H7 (cell line): Measurements from ENCODE around the gene RELA. TPM values are rescaled to one million over a fixed set of nuclear protein-coding genes. Genes with fewer than 3 reads are reported as not detected.
A peak's percentile ranks its signal among the peaks of the same experiment; 100 is the strongest.

Source experiments
- DNase-seq: peaks from one replicate; pipeline ENCODE4 v3.0.0; 2012
- H3K27me3 ChIP-seq: 2 replicates; pipeline ENCODE4 v1.6.0; 2011; ENCODE audit warnings: mild to moderate bottlenecking, low read length; ENCODE audit not compliant: control insufficient read depth, insufficient read depth
- H3K36me3 ChIP-seq: replicated peaks from 2 replicates; pipeline ENCODE4 v1.5.1; 2011; ENCODE audit warnings: low read length; ENCODE audit not compliant: control insufficient read depth, insufficient read depth
- H3K4me3 ChIP-seq: 2 replicates; pipeline ENCODE4 v1.5.1; 2011; ENCODE audit warnings: low read depth, mild to moderate bottlenecking, control low read depth, low read length, moderate library complexity; ENCODE audit not compliant: insufficient read depth
- total RNA-seq: library from RNA; depleted of rRNA; stranded (reverse); fragments of >200 nt; shearing (Covaris generic); gene quantifications from 2 replicates; pipeline ENCODE4 v1.2.3, GENCODE V29; 2014

Gene RELA
- total RNA-seq, 1 experiment from 2014 or later, result 17.7 TPM

GRCh38 chr11:65658174-65659021 lies 4.3 kb downstream of the RELA start:
- no peaks in the 10 kb centered on the region for H3K27me3 ChIP-seq
- DNase-seq, result peak; percentile 19
- H3K4me3 ChIP-seq, result no peak overlapping the region
- H3K36me3 ChIP-seq, result peaks cover 47% of the 10 kb centered on the region

GRCh38 chr11:65657426-65657825 lies 5.3 kb downstream of the RELA start:
- no peaks in the 10 kb centered on the region for H3K27me3 ChIP-seq
- H3K36me3 ChIP-seq, result peaks cover 47% of the 10 kb centered on the region
- DNase-seq, result no peak
- H3K4me3 ChIP-seq, result no peak overlapping the region

GRCh38 chr11:65655570-65656332 lies 7.0 kb downstream of the RELA start:
- Histone ChIP-seq H3K36me3 (peaks cover 41% of the 10 kb centered on the region), H3K27me3 (no peaks in the 10 kb centered on the region), H3K4me3 (no peak overlapping the region)
- DNase-seq, result peak; percentile 26

GRCh38 chr11:65654375-65655349 lies 8.1 kb downstream of the RELA start:
- Histone ChIP-seq H3K27me3 (no peaks in the 10 kb centered on the region), H3K36me3 (peaks cover 38% of the 10 kb centered on the region), H3K4me3 (no peak overlapping the region)
- DNase-seq, result peak; percentile 30

- Histone ChIP-seq H3K27me3 (no peaks in the 10 kb centered on the region), H3K4me3 (peak overlapping the region; percentile 71), H3K36me3 (peaks cover 32% of the 10 kb centered on the region)
- peak; percentile 36 for DNase-seq
Measured at GRCh38 chr11:65653229-65654225, 9.2 kb downstream of the RELA start.

GRCh38 chr11:65652511-65653228 lies 10.0 kb downstream of the RELA start:
- peak; percentile 99 for DNase-seq
- peak overlapping the region; percentile 71 for H3K4me3 ChIP-seq
- peaks cover 24% of the 10 kb centered on the region for H3K36me3 ChIP-seq
- H3K27me3 ChIP-seq, result no peaks in the 10 kb centered on the region

GRCh38 chr11:65651589-65652510 lies 10.9 kb downstream of the RELA start:
- H3K27me3 ChIP-seq, result no peaks in the 10 kb centered on the region; the same call in 1 of the 2 replicates
- no peak for DNase-seq
- H3K4me3 ChIP-seq, result peak overlapping the region; percentile 71
- H3K36me3 ChIP-seq, result peaks cover 17% of the 10 kb centered on the region

GRCh38 chr11:65651339-65651588 lies 11.5 kb downstream of the RELA start:
- H3K27me3 ChIP-seq, result no peaks in the 10 kb centered on the region; the same call in 1 of the 2 replicates
- H3K4me3 ChIP-seq, result no peak overlapping the region
- DNase-seq, result no peak
- H3K36me3 ChIP-seq, result peaks cover 17% of the 10 kb centered on the region

GRCh38 chr11:65650547-65651338 lies 12.0 kb downstream of the RELA start:
- no peaks in the 10 kb centered on the region; the same call in 1 of the 2 replicates for H3K27me3 ChIP-seq
- no peak overlapping the region for H3K4me3 ChIP-seq
- DNase-seq, result peak; percentile 73
- peaks cover 17% of the 10 kb centered on the region for H3K36me3 ChIP-seq

- Histone ChIP-seq H3K27me3 (no peaks in the 10 kb centered on the region; the same call in 1 of the 2 replicates), H3K36me3 (peaks cover 11% of the 10 kb centered on the region), H3K4me3 (no peak overlapping the region)
- DNase-seq, result no peak
Measured at GRCh38 chr11:65649656-65650546, 12.8 kb downstream of the RELA start.

GRCh38 chr11:65648997-65649493 lies 13.7 kb downstream of the RELA start:
- no peak for DNase-seq
- Histone ChIP-seq H3K36me3 (peaks cover 11% of the 10 kb centered on the region), H3K4me3 (no peak overlapping the region), H3K27me3 (no peaks in the 10 kb centered on the region; the same call in 1 of the 2 replicates)
